ENCODE measurements around the gene BCO2. TPM values are rescaled to one million over a fixed set of nuclear protein-coding genes. Genes with fewer than 3 reads are reported as not detected.

BCO2 gene
- 0.56 and 0.85 TPM in 2 replicates for polyA plus RNA-seq (2011; rRNA removed)
- 0.09 and 1.6 TPM in 2 replicates for polyA minus RNA-seq (2011; rRNA and poly(A)+ RNA removed)

- peak; percentile 42 for DNase-seq (ENCODE audit: low read depth)
- Histone ChIP-seq H3K36me3 (ENCODE audit: control insufficient read depth, insufficient read depth, low read length) (no peaks in the 10 kb centered on the region), H3K4me3 (ENCODE audit: low read depth, low read length) (peak within 1 kb of the TSS; percentile 14; the same call in 1 of the 2 replicates), H3K27me3 (ENCODE audit: control insufficient read depth, insufficient read depth, low read length) (no peaks in the 10 kb centered on the region)
- ChIA-PET POLR2A (interaction anchor here (0.6 kb wide), 1 partner anchor 18 kb away, joined by 3 read pairs; no protein-coding TSS in a partner anchor), CTCF (interaction anchor here (0.7 to 3.9 kb wide), 16 partner anchors 10 to 105 kb away, joined by 3 to 40 read pairs (median 4); no protein-coding TSS in a partner anchor)
- peak; percentile 83 for TF ChIP-seq CTCF (IDR thresholded peaks at IDR 0.05; ENCODE audit: insufficient read depth, low read depth, low read length)
Observed at GRCh38 chr11:112174789-112175598, at the start of gene BCO2. Gene BCO2, plus strand, starts transcription at chr11:112175512. Its CDS starts 90 bp downstream, at chr11:112175602.

GRCh38 chr11:112127056-112127455 lies 48.3 kb upstream of the BCO2 start:
- no peak for TF ChIP-seq CTCF (IDR thresholded peaks at IDR 0.05; ENCODE audit: insufficient read depth, low read depth, low read length)
- H3K27me3 ChIP-seq (ENCODE audit: control insufficient read depth, insufficient read depth, low read length) = no peaks in the 10 kb centered on the region
- POLR2A ChIA-PET = no interaction called here
- H3K36me3 ChIP-seq (ENCODE audit: control insufficient read depth, insufficient read depth, low read length) = no peaks in the 10 kb centered on the region
- H3K4me3 ChIP-seq (ENCODE audit: low read depth, low read length) = no peak overlapping the region
- no peak for DNase-seq (ENCODE audit: low read depth)
- CTCF ChIA-PET = interaction anchor here (1.5 to 2.4 kb wide), 2 partner anchors 13 kb away, joined by 7 to 10 read pairs; no protein-coding TSS in a partner anchor

- POLR2A ChIA-PET = no interaction called here
Observed at GRCh38 chr11:112128483-112129121, 46.7 kb upstream of the BCO2 start.

GRCh38 chr11:112129656-112130055 lies 45.7 kb upstream of the BCO2 start:
- DNase-seq (ENCODE audit: low read depth) = no peak
- ChIA-PET POLR2A (no interaction called here), CTCF (interaction anchor here (0.6 to 2.4 kb wide), 3 partner anchors 12 to 17 kb away, joined by 3 to 7 read pairs (median 6); no protein-coding TSS in a partner anchor)

More at GRCh38 chr11:112128483-112129121, 46.7 kb upstream of the BCO2 start:
- H3K4me3 ChIP-seq (ENCODE audit: low read depth, low read length) = no peak overlapping the region
- no peaks in the 10 kb centered on the region for H3K27me3 ChIP-seq (ENCODE audit: control insufficient read depth, insufficient read depth, low read length)
- DNase-seq (ENCODE audit: low read depth) = peak; percentile 64
- CTCF ChIA-PET = interaction anchor here (0.6 to 2.4 kb wide), 2 partner anchors 13 to 14 kb away, joined by 3 to 7 read pairs; no protein-coding TSS in a partner anchor
- H3K36me3 ChIP-seq (ENCODE audit: control insufficient read depth, insufficient read depth, low read length) = no peaks in the 10 kb centered on the region; the same call in 1 of the 2 replicates
- no peak for TF ChIP-seq CTCF (IDR thresholded peaks at IDR 0.05; ENCODE audit: insufficient read depth, low read depth, low read length)

More at GRCh38 chr11:112129656-112130055, 45.7 kb upstream of the BCO2 start:
- TF ChIP-seq CTCF (IDR thresholded peaks at IDR 0.05; ENCODE audit: insufficient read depth, low read depth, low read length) = no peak
- Histone ChIP-seq H3K36me3 (ENCODE audit: control insufficient read depth, insufficient read depth, low read length) (no peaks in the 10 kb centered on the region; the same call in 1 of the 2 replicates), H3K4me3 (ENCODE audit: low read depth, low read length) (no peak overlapping the region), H3K27me3 (ENCODE audit: control insufficient read depth, insufficient read depth, low read length) (no peaks in the 10 kb centered on the region)
